ENCODE data around the gene IGSF21.

Gene IGSF21

GRCh38 chr1:18069903-18070302, 37.7 kb upstream of the IGSF21 start:
- no peaks in the 10 kb centered on the region for H3K36me3 ChIP-seq (ENCODE audit: insufficient read depth)
- H3K4me3 ChIP-seq (IDR thresholded peaks at IDR 0.05; ENCODE audit: insufficient read depth, low read depth, low read length): no peak overlapping the region
- no peak overlapping the region for H2AFZ ChIP-seq (ENCODE audit: low read depth)
- H3K79me2 ChIP-seq (ENCODE audit: insufficient read depth, low read depth): no peaks in the 10 kb centered on the region
- no peak overlapping the region for H3K4me2 ChIP-seq
- no peaks in the 10 kb centered on the region for H4K20me1 ChIP-seq (ENCODE audit: insufficient read depth)
- no peak overlapping the region for H3K9ac ChIP-seq
- H3K27ac ChIP-seq: no peak overlapping the region
- H3K4me1 ChIP-seq (ENCODE audit: low read depth, poor library complexity, severe bottlenecking): no peaks in the 10 kb centered on the region
- peaks cover 4% of the 10 kb centered on the region; the same call in 1 of the 2 replicates for H3K27me3 ChIP-seq (ENCODE audit: insufficient read depth, low read depth)
- TF ChIP-seq CTCF (conservative IDR thresholded peaks at IDR 0.05; ENCODE audit: low read depth, low read length): no peak

GRCh38 chr1:18072066-18072465, 35.5 kb upstream of the IGSF21 start:
- Histone ChIP-seq H3K4me3 (IDR thresholded peaks at IDR 0.05; ENCODE audit: insufficient read depth, low read depth, low read length) (no peak overlapping the region), H3K27ac (no peak overlapping the region), H4K20me1 (ENCODE audit: insufficient read depth) (no peaks in the 10 kb centered on the region), H3K9ac (no peak overlapping the region), H3K36me3 (ENCODE audit: insufficient read depth) (no peaks in the 10 kb centered on the region), H3K27me3 (ENCODE audit: insufficient read depth, low read depth) (peaks cover 8% of the 10 kb centered on the region; the same call in 1 of the 2 replicates), H2AFZ (ENCODE audit: low read depth) (no peak overlapping the region), H3K4me2 (no peak overlapping the region), H3K79me2 (ENCODE audit: insufficient read depth, low read depth) (no peaks in the 10 kb centered on the region), H3K4me1 (ENCODE audit: low read depth, poor library complexity, severe bottlenecking) (no peaks in the 10 kb centered on the region)
- no peak for TF ChIP-seq CTCF (conservative IDR thresholded peaks at IDR 0.05; ENCODE audit: low read depth, low read length)

- no peak for TF ChIP-seq CTCF (conservative IDR thresholded peaks at IDR 0.05; ENCODE audit: low read depth, low read length)
- H3K27me3 ChIP-seq (ENCODE audit: insufficient read depth, low read depth): peaks cover 8% of the 10 kb centered on the region; the same call in 1 of the 2 replicates
Observed at GRCh38 chr1:18073066-18073642, 34.4 kb upstream of the IGSF21 start.

GRCh38 chr1:18077657-18078215, 29.9 kb upstream of the IGSF21 start:
- no peak for TF ChIP-seq CTCF (conservative IDR thresholded peaks at IDR 0.05; ENCODE audit: low read depth, low read length)
- Histone ChIP-seq H3K4me2 (no peak overlapping the region), H3K4me1 (ENCODE audit: low read depth, poor library complexity, severe bottlenecking) (no peaks in the 10 kb centered on the region), H4K20me1 (ENCODE audit: insufficient read depth) (no peaks in the 10 kb centered on the region), H3K27ac (no peak overlapping the region), H3K9ac (no peak overlapping the region), H3K79me2 (ENCODE audit: insufficient read depth, low read depth) (no peaks in the 10 kb centered on the region), H3K36me3 (ENCODE audit: insufficient read depth) (no peaks in the 10 kb centered on the region), H2AFZ (ENCODE audit: low read depth) (no peak overlapping the region), H3K4me3 (IDR thresholded peaks at IDR 0.05; ENCODE audit: insufficient read depth, low read depth, low read length) (no peak overlapping the region), H3K27me3 (ENCODE audit: insufficient read depth, low read depth) (peaks cover 4% of the 10 kb centered on the region; the same call in 1 of the 2 replicates)

More at GRCh38 chr1:18073066-18073642, 34.4 kb upstream of the IGSF21 start:
- no peaks in the 10 kb centered on the region for H3K79me2 ChIP-seq (ENCODE audit: insufficient read depth, low read depth)
- no peaks in the 10 kb centered on the region for H3K36me3 ChIP-seq (ENCODE audit: insufficient read depth)
- no peak overlapping the region for H3K4me3 ChIP-seq (IDR thresholded peaks at IDR 0.05; ENCODE audit: insufficient read depth, low read depth, low read length)
- no peak overlapping the region for H2AFZ ChIP-seq (ENCODE audit: low read depth)
- H3K4me1 ChIP-seq (ENCODE audit: low read depth, poor library complexity, severe bottlenecking): no peaks in the 10 kb centered on the region
- no peak overlapping the region for H3K27ac ChIP-seq
- no peak overlapping the region for H3K4me2 ChIP-seq
- H3K9ac ChIP-seq: no peak overlapping the region
- H4K20me1 ChIP-seq (ENCODE audit: insufficient read depth): no peaks in the 10 kb centered on the region
